GM08714 (cell line): ENCODE measurements around the gene HNRNPA0.
"Not testable (repeated sequence)": the region's sequence is repeated elsewhere in the genome, so short reads cannot be mapped to it uniquely, and the experiment has no call there.

Experiments used
- H3K4me3 ChIP-seq: fragments of 200-500 bp; sonication (Bioruptor generic); 2 replicates; pipeline ENCODE4 v1.5.1; 2014; ENCODE audit warnings: mild to moderate bottlenecking, low read length, inconsistent platforms
- ZNF274 ChIP-seq: IDR thresholded peaks from 2 replicates; pipeline ENCODE4 v1.6.1; 2012; ENCODE audit warnings: mild to moderate bottlenecking, low read depth, low read length

Gene HNRNPA0

DNA sequence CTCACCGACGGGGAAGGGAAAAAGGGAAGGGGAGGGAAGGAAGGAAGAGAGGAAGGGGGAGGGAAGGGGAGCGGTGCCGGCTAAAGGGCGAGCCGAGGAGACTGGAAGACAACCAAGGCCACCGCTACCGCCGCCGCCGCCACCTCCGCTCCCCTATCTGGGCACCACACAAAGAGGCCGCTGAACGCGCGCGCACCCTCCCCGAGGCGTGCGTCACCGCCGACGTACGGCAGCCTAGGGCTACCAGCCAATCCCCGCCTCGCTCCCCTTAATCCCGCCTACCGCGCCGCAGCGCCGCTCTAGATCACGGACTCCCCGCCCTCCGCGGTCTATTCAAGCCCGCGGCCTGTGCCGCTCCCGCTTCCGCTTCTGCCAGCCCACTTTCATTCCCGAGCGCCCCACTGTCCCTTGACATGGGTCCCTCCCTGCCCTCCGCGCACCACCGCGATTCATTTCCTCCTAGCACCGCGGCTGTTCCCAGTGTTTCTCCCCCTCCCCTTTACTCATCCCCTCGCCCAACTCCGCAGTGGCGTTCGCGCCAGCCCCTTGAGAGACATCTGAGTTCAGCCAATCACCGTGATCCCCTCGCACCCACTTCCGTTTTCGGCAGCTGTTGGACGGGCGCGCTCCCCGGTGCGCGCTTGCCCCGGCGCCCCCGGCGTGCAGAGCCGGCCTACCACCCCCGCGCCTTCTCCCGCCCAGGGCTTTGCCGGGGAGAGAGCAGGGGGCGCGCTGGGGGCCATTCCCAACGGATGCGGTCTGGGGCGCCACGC is at the start of gene HNRNPA0:
Gene HNRNPA0, minus strand, starts transcription at position 176 of the 773 bp plus-strand sequence. CDS start 297 bp downstream, outside the sequence.
- peak within 1 kb of the TSS; percentile 81 for H3K4me3 ChIP-seq
- TF ChIP-seq ZNF274 = no peak

DNA sequence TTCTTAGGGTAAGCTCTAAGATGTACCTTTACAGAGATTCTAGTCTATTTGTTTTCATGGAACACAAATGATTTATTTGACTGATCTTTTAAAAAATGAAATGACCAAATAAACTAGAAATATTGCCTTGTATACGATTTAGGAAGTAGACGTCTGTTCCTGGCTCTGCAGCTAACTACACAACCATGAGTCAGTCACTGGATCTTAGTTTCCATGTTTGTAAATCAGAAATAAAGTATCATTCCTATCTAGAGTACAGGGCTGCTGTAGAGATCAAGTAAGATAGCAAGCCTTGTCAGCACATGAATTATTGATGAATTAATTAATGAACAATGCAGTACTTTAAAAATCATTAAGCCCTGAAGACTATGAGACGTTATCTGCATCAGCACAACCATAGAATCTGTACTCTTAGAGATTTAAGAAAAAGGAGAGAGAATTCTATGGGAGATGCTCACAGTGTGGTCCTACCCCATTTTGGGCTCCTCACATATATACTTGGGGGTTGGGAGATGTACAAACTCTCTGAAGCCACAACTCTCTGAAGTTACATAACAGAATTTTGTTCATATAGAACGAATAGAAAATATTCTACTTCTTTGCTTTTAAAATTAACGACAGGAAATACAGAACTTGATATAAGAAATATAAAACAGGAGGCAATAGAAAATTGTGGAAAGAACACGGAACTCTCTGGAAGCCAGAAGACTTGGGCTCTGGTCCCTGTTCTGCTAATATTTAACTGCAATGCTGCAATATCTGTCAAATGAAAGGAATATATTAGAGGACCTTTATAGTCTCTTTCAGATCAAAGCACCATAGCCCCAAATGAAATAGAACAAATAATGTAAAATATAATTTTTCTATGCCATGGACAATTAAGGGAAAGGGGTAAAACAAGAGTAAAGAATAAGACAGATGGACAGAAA is 48.4 kb upstream of the HNRNPA0 start:
- no peak overlapping the region for H3K4me3 ChIP-seq
- no peak for TF ChIP-seq ZNF274

DNA sequence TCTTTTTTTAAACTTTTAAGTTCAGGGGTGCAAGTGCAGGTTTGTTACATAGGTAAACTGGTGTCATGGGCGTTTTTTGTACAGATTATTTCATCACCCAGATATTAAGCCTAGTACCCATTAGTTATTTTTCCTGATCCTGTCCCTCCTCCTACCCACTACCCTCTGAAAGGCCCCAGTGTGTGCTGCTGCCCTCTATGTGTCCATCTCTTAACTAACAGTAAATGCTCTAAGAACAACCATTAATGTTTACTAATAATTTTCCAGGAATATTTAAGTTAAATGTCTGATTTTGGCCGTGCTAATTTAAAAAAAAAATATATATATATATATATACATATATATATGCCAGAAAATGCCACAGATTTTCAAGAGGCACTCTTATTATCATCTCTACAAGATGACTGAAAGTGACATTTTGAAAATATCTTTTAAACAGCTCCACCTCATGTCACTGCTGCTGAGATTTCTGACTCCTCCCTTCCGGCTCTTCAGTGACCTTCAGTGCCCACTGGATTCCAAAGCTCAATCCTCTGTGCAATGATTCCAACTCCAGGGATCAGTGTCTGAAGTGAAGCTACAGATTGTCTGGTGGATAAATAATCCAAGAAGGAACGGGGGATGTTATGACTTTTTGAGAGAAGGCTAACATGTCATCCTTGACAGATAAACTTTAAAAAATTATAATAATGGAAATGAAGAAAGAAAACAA is 46.7 kb upstream of the HNRNPA0 start:
- TF ChIP-seq ZNF274 = no peak
- H3K4me3 ChIP-seq = no peak overlapping the region

DNA sequence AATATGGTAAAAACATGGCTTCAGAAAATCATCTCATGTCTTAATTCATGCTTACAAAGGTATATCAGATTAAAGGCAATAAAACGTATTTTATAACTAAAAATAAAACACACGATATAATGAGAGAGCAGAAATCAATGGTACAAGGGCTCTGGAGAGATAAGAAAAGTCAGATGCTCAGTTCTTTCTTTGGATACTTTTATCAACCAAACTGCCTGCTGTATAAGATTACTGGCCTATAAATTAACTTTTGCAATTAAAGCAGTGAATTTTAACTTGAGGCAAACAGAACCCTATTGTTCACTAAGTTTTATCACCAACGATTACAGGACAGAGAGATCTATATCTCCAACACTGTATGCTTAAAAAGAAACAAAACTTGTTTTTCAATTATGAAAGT is 42.1 kb upstream of the HNRNPA0 start:
- TF ChIP-seq ZNF274 = no peak
- no peak overlapping the region for H3K4me3 ChIP-seq

DNA sequence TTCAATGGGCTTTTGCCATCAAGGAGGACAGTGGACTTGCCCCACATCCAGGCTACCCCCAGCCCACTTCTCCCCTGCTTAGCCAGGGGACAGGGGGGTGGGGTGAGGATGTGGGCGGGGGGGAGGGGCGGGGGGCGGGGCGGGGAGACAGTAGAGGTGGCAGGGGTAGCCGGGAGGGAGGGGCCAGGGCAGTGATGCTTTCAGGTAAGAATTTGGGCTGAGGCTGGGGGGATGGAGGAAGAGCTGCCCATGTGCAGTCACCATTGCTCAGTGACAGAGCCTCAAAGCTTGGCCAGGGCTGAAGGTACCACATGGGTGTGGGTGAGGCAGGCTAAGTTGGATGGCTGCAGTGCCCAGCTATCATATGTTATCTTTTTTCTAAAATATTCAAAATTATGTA is 40.7 kb upstream of the HNRNPA0 start:
- no peak for TF ChIP-seq ZNF274
- no peak overlapping the region for H3K4me3 ChIP-seq

DNA sequence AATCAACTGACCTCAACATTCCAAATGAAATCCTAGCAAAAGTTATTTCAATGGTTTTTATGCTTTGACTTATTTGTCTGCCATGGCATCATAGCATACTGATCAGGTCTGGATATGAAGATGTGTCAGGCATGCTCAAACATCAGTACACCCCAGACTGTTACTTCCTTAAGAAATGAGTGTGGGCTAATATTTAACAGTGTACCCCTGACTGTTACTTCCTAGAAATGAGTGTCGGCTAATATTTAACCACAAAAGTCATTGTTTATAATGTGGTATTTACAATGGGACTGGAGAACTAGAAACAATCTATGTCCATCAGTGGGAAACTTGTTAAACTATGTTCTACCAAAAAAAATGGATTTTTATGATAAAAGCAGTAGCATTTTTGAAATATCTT is 38.1 kb upstream of the HNRNPA0 start:
- TF ChIP-seq ZNF274 = no peak
- H3K4me3 ChIP-seq = no peak overlapping the region

DNA sequence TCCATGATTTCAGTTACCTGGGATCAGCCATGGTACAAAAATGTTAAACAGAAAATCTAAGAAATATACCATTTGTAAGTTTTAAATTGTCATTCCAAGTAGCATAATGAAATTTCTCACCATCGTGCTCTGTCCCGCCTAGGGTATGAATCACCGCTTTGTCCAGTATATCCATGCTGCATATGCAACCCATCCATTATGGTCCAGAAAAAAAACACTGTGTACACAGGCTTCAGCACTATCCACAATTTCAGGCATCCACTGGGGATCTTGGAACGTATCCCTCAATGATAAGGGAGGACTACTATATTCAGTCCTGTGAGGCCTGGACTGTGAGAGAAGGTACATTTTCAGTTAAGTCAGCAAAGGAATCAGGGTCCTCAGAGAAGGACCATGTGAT is 37.6 kb upstream of the HNRNPA0 start:
- TF ChIP-seq ZNF274 = no peak
- no peak overlapping the region for H3K4me3 ChIP-seq

DNA sequence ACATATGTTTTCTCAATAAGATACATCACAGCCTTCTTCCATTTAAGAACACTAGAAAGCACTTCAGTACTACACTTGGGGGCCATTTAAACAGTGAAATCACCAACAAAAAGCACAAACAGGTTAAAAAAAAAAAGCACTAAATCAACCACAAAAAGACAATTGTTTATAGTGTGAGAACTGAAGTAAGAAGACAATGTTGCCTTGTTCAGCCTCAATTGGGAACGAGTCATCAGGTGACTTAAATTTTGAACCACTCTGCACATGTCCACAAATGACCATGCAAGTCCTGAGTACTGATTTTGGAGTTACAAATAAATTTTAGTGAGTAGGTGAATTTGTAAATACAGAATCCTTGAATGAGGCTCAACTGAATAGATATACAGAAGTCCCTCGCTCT is 37.2 kb upstream of the HNRNPA0 start:
- no peak for TF ChIP-seq ZNF274
- H3K4me3 ChIP-seq = no peak overlapping the region

DNA sequence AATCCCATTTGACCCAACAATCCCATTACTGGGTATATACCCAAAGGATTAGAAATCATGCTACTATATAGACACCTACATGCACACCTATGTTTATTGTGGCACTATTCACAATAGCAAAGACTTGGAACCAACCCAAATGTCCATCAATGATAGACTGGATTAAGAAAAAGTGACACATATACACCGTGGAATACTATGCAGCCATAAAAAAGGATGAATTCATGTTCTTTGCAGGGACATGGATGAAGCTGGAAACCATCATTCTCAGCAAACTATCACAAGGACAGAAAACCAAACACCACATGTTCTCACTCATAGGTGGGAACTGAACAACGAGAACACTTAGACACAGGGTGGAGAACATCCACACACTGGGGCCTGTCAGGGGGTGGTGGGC is 34.4 kb upstream of the HNRNPA0 start:
- H3K4me3 ChIP-seq = not testable (repeated sequence)

DNA sequence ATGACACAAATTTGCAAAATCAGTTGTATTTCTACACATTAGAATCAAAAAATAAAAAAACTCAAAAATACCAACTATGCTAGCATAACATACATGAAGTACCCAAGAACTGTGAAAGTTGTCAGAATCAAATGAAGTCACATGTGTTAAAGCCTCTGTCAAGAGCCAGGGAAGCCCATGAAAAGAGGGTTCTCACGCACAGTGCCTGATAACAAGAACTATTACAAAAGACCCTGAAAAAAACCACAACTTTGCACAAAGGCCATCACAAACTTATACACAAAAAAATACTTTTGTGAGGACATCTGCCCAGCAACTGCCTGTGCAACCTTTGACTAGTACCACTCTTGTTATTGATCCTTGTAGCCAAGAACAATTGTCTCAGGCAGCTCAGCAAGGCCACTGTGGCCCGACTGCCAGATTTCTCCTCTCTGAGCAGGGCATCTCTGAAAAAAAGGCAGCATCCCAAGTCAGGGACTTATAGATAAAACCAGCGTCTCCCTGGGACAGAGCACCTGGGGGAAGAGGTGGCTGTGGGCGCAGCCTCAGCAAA is 28.9 kb upstream of the HNRNPA0 start:
- no peak for TF ChIP-seq ZNF274
- no peak overlapping the region for H3K4me3 ChIP-seq

DNA sequence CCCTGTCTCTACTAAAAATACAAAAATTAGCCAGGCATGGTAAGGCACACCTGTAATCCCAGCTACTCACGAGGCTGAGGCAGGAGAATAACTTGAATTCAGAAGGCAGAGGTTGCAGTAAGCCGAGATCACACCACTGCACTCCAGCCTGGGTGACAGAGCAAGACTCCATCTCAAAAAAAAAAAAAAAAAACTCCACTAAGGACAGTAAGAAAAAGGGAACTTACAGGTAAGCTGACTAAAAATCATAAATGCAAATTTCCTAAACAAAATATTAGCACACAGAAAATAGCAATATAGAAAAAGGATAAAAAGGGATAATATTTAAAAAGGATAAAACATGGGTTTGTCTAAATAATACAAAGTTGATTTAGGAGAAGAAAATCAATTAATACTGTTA is 27.9 kb upstream of the HNRNPA0 start:
- no peak for TF ChIP-seq ZNF274

DNA sequence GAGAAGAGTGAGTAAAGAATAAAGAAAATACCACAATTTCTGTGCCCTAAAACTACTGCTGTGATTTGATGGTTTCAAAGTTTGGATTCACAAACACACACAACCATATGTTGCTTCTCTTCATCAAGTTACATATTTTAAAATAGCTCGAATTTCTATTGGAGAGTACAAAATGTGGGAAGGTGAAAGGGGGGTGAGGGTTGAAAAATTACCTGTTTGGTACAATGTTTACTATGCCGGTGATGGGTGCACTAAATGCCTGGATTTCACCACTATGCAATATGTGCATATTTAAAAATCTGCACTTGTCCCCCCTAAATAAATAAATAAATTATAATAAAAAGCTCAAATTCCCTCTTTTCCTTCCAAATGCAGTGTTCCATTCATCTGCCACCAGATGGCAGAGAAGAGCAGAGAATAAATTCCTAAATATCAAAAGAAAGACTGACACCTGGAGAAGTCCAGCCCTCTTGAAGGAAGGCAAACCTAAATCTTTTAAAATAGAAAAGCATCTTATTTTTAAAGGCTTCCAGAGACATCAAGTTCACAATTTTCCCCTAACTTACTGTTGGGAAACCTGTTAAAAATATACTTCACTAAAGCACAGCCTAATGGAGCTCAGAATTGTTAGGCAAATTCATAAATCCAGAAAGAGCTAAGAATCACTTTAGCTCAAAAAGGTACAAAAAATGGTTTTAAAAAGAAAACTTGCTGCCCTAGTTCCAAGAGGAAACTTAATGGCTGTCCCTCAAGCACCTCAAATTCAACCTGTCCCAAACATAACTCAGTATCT is 24.8 kb upstream of the HNRNPA0 start:
- no peak for TF ChIP-seq ZNF274
- H3K4me3 ChIP-seq = no peak overlapping the region

More for the DNA sequence above, 27.9 kb upstream of the HNRNPA0 start:
- no peak overlapping the region for H3K4me3 ChIP-seq

DNA sequence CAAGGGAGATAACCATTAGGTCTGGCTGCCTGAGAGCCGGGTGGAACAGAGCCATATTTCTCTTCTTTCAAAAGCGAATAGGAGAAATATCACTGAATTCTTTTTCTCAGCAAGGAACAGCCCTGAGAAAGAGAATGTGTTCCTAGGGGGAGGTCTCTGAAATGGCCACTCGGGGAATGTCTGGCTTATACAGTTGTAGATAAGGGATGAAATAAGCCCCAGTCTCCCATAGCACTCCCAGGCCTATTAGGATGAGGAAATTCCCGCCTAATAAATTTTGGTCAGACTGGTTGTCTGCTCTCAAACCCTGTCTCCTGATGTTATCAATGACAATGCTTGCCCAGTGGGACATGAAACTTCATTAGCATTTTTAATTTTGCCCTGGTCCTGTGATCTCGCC is 13.8 kb upstream of the HNRNPA0 start:
- H3K4me3 ChIP-seq = not testable (repeated sequence)
